H1 (cell line): Measurements from ENCODE around the gene PPP2R2D.

Experiments used
- CEBPB ChIP-seq: IDR thresholded peaks from 2 replicates; pipeline ENCODE4 v1.6.1; 2012; ENCODE audit warnings: low read depth, low read length
- CREB1 ChIP-seq: IDR thresholded peaks from 2 replicates; pipeline ENCODE4 v1.6.1; 2012; ENCODE audit warnings: inconsistent platforms
- HDAC2 ChIP-seq, 2 experiments: fragments of 300-600 bp in 1 of 2; sonication (generic) in 1 of 2; IDR thresholded peaks; 2 replicates each; pipeline ENCODE4 v1.6.1; 2011 to 2012; ENCODE audit warnings: low read depth in 2 of 2, low read length in 2 of 2, mild to moderate bottlenecking in 2 of 2, moderate library complexity in 2 of 2, borderline replicate concordance in 1 of 2, inconsistent platforms in 1 of 2
- NRF1 ChIP-seq: IDR thresholded peaks from 2 replicates; pipeline ENCODE4 v1.6.1; 2011; ENCODE audit warnings: mild to moderate bottlenecking, low read depth, low read length, improper control_type of control experiment
- TF ChIP-seq, protein P1 (sequence below), 3 experiments: IDR thresholded peaks; 1 replicate in 2 of 3; 2 replicates in 1 of 3; pipeline versions ENCODE4 v1.5.1 to v1.6.1; 2011; ENCODE audit warnings: low read length in 3 of 3, mild to moderate bottlenecking in 3 of 3, inconsistent platforms in 2 of 3, low read depth in 1 of 3, moderate library complexity in 1 of 3; ENCODE audit not compliant: insufficient read depth in 1 of 3; ENCODE audit errors: control extremely low read depth in 1 of 3

DNA sequence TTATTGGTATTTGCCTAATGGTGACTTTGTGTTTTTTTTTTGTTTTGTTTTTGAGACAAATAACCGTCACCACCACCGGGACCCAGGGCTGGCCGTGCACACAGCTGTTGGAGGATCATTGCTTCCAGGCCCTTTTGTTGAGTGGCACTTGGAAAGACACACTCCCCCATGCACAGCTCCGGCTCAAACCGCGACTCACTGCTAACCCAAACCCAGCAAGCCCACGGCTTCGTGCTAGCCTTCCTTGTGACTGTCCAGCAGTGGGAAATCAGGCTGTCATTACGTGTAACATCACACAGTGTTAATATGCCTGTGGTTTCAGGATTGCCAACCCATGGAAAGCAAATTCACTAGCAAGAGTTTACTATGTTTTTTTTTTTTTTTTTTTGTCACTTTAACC, 63.5 kb downstream of the PPP2R2D start:
- TF ChIP-seq, protein P1, sequence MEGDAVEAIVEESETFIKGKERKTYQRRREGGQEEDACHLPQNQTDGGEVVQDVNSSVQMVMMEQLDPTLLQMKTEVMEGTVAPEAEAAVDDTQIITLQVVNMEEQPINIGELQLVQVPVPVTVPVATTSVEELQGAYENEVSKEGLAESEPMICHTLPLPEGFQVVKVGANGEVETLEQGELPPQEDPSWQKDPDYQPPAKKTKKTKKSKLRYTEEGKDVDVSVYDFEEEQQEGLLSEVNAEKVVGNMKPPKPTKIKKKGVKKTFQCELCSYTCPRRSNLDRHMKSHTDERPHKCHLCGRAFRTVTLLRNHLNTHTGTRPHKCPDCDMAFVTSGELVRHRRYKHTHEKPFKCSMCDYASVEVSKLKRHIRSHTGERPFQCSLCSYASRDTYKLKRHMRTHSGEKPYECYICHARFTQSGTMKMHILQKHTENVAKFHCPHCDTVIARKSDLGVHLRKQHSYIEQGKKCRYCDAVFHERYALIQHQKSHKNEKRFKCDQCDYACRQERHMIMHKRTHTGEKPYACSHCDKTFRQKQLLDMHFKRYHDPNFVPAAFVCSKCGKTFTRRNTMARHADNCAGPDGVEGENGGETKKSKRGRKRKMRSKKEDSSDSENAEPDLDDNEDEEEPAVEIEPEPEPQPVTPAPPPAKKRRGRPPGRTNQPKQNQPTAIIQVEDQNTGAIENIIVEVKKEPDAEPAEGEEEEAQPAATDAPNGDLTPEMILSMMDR (IDR thresholded peaks at IDR 0.05; ENCODE audit: control extremely low read depth in 1 of 3, insufficient read depth in 1 of 3, low read depth in 1 of 3, low read length in 3 of 3), result no peak
- TF ChIP-seq HDAC2 (IDR thresholded peaks at IDR 0.05; ENCODE audit: borderline replicate concordance in 1 of 2, low read depth in 2 of 2, low read length in 2 of 2) (no peak), CEBPB (no peak), NRF1 (no peak), CREB1 (no peak)
